H1 (cell line): ENCODE data around the gene NELFE.
A peak's percentile ranks its signal among the peaks of the same experiment; 100 is the strongest.

Experiments
- EP300 ChIP-seq, 2 experiments: IDR thresholded peaks; 1 replicate in 1 of 2; 2 replicates in 1 of 2; pipeline ENCODE4 v1.6.1; 2011 to 2012; ENCODE audit warnings: low read depth in 2 of 2, low read length in 2 of 2, mild to moderate bottlenecking in 2 of 2, borderline replicate concordance in 1 of 2, inconsistent platforms in 1 of 2, moderate library complexity in 1 of 2
- GABPA ChIP-seq: IDR thresholded peaks from 2 replicates; pipeline ENCODE4 v1.6.1; 2011; ENCODE audit warnings: mild to moderate bottlenecking, low read length, moderate library complexity, borderline replicate concordance; ENCODE audit not compliant: insufficient read depth
- POLR2AphosphoS5 ChIP-seq: IDR thresholded peaks from 2 replicates; pipeline ENCODE4 v1.6.1; 2011; ENCODE audit warnings: low read depth, low read length

GRCh38 chr6:31958741-31959739, at the start of gene NELFE, which contains the start of gene SKIC2:
- peak; percentile 98 for TF ChIP-seq GABPA
- TF ChIP-seq EP300 (IDR thresholded peaks at IDR 0.05; ENCODE audit: borderline replicate concordance in 1 of 2, low read depth in 2 of 2, low read length in 2 of 2): 0 out of 3 replicates have a peak, but pooled peaks of 1 of the 2 experiments have one; percentile 59
- no peak for TF ChIP-seq POLR2AphosphoS5
